ENCODE results near the gene CACNA1F. TPM values are rescaled to one million over a fixed set of nuclear protein-coding genes. Genes with fewer than 3 reads are reported as not detected.

Gene CACNA1F
- total RNA-seq, 1 donor from 2014 or later = 0.47 TPM

DNA sequence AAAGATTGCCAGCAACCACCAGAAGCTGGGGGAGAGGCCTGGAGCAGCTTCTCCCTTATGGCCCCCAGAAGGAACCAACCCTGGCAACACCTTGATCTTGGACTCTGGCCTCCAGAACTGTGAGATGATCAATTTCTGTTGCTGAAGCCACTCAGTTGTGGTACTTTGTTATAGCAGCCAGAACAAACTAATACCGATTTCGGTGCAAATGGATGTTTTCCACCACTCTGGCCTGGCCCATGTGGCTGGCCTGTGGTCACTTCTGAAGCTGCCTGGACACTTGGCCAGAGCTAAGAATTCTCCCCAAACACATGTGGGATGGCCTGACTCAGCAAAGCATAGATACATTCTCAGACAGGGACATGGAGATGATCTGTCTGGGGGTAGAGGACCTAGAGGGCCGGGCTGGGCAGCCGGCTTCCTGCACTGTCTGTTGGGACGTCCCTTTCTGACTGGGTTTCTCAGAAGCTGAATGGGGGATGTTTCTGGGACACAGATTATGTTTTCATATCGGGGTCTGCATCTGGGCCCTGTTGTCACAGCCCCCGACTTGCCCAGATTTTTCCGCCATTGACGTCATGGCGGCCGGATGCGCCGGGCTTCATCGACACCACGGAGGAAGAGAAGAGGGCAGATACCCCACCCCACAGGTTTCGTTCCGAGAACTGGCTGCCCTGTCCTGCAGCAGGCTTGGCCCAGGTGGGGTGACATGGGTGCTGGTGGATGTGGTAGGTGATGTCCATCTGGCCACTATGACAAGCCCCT is 27.3 kb upstream of the CACNA1F start:
- H3K27ac Mint-ChIP-seq (ENCODE audit: unreplicated experiment) = no peak overlapping the region
- DNase-seq = no peak
- no peaks in the 10 kb centered on the region for H3K36me3 Mint-ChIP-seq (ENCODE audit: unreplicated experiment)
- no peaks in the 10 kb centered on the region for H3K27me3 Mint-ChIP-seq (ENCODE audit: unreplicated experiment)
- H3K4me3 Mint-ChIP-seq (ENCODE audit: unreplicated experiment) = no peak overlapping the region
- no peaks in the 10 kb centered on the region for H3K4me1 Mint-ChIP-seq (ENCODE audit: low read depth, unreplicated experiment)
- TF ChIP-seq, protein P1, sequence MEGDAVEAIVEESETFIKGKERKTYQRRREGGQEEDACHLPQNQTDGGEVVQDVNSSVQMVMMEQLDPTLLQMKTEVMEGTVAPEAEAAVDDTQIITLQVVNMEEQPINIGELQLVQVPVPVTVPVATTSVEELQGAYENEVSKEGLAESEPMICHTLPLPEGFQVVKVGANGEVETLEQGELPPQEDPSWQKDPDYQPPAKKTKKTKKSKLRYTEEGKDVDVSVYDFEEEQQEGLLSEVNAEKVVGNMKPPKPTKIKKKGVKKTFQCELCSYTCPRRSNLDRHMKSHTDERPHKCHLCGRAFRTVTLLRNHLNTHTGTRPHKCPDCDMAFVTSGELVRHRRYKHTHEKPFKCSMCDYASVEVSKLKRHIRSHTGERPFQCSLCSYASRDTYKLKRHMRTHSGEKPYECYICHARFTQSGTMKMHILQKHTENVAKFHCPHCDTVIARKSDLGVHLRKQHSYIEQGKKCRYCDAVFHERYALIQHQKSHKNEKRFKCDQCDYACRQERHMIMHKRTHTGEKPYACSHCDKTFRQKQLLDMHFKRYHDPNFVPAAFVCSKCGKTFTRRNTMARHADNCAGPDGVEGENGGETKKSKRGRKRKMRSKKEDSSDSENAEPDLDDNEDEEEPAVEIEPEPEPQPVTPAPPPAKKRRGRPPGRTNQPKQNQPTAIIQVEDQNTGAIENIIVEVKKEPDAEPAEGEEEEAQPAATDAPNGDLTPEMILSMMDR (IDR thresholded peaks at IDR 0.05; ENCODE audit: partially characterized antibody, unreplicated experiment) = no peak
- H3K9me3 Mint-ChIP-seq (ENCODE audit: unreplicated experiment) = peaks cover 5% of the 10 kb centered on the region

DNA sequence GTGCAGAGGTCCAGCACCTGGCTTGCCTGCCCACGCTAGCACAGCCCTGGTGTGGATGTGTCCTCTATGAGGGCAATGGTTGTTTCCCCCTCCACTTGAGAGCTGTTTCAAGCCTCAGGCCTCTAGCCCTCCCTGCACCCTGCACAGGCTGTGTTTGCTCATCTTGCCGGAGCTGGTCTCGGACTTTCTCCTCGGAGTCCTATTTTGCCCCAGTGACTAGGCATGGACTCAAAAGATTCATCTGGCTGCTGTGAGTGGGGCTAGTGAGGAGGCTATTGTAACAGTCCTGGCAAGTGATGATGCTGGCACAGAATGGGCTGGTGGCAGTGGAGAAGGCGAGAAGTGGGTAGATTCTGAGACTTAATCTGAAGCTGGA is 25.6 kb upstream of the CACNA1F start:
- Mint-ChIP-seq H3K27me3 (ENCODE audit: unreplicated experiment) (no peaks in the 10 kb centered on the region), H3K27ac (ENCODE audit: unreplicated experiment) (no peak overlapping the region), H3K9me3 (ENCODE audit: unreplicated experiment) (peaks cover 5% of the 10 kb centered on the region), H3K4me3 (ENCODE audit: unreplicated experiment) (no peak overlapping the region), H3K4me1 (ENCODE audit: low read depth, unreplicated experiment) (no peaks in the 10 kb centered on the region), H3K36me3 (ENCODE audit: unreplicated experiment) (no peaks in the 10 kb centered on the region)
- TF ChIP-seq, protein P1 (IDR thresholded peaks at IDR 0.05; ENCODE audit: partially characterized antibody, unreplicated experiment) = no peak
- no peak for DNase-seq

DNA sequence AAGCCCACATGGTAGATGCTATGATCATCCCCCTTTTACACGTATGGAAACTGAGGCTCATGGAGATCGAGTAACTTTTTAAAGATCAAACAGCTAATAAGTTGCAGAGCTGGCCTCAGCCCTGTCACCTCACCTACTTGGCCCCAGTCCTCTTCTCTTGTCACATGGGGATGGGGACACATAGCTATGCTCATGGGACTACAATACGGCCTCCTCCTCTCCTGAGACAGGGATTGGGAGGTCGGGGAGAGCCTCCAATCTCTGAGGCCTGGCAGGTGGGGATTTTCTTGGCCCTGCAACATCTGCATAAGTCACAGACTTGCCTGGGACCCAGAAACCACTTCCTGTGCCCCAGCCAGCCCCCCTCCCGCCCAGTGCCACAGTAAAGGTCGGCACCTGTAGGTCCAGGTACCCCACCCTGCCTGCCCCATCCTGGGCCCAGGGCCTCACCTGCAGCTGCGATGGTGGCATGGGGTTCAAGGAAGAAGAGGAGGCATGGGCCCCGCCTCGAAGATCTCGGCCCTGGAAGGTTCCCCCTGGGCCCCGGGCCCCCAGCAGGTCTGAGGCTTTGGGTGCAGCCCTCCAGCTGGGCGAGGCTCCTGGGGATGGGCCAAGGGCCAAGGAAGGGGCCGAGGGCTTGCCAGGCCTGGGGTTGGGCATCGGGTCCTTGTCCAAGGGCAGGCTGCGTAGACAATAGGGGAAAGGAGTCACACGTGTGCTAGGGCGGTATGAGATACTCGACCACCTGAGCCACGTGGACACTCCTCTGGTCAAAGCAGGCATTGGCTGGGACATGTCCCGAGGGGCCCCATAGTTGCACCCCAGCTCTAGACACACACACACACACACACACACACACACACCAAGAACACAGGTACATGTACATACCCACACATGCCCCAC is 25.0 kb upstream of the CACNA1F start:
- no peak overlapping the region for H3K4me3 Mint-ChIP-seq (ENCODE audit: unreplicated experiment)
- peaks cover 5% of the 10 kb centered on the region for H3K9me3 Mint-ChIP-seq (ENCODE audit: unreplicated experiment)
- TF ChIP-seq, protein P1 (IDR thresholded peaks at IDR 0.05; ENCODE audit: partially characterized antibody, unreplicated experiment) = no peak
- no peak overlapping the region for H3K27ac Mint-ChIP-seq (ENCODE audit: unreplicated experiment)
- no peaks in the 10 kb centered on the region for H3K4me1 Mint-ChIP-seq (ENCODE audit: low read depth, unreplicated experiment)
- no peaks in the 10 kb centered on the region for H3K27me3 Mint-ChIP-seq (ENCODE audit: unreplicated experiment)
- H3K36me3 Mint-ChIP-seq (ENCODE audit: unreplicated experiment) = no peaks in the 10 kb centered on the region
- DNase-seq = no peak

DNA sequence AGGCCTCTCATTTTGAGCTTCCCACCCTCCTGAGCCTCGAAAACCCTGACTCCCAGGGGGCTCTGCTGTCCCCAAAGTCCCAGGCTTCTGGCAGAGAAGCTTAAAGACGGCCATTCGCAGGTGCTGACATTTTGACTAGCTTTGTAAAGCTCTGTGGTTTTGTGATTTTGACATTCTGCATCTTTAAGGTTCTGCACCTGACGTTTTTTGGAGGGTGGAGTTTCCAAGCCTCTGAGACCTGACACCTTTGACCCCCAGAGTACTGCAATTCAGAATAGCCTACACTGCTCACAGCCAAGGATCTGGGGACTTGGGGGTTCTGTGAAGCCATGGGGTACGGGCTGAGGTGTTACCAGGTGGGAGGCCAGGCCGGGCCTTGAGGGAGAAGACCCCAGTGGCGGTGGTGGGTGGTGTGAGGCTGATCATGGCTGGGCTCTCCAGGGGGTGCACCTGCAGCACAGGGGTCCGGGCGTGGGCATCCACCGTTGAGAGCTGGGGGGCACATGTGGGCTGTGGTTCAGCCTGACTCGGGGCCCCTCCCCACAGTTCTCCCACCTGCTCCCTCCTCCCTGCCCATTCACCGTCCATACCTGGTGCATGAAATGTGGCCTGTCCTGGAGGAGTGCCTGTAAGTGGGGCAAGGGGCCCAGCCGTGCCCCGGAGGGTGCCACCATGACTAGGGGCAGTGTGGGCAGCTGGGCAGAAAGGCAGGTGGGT is 24.1 kb upstream of the CACNA1F start:
- DNase-seq = no peak
- Mint-ChIP-seq H3K36me3 (ENCODE audit: unreplicated experiment) (no peaks in the 10 kb centered on the region), H3K27ac (ENCODE audit: unreplicated experiment) (no peak overlapping the region), H3K4me3 (ENCODE audit: unreplicated experiment) (no peak overlapping the region), H3K9me3 (ENCODE audit: unreplicated experiment) (peaks cover 5% of the 10 kb centered on the region), H3K27me3 (ENCODE audit: unreplicated experiment) (peaks cover 3% of the 10 kb centered on the region), H3K4me1 (ENCODE audit: low read depth, unreplicated experiment) (no peaks in the 10 kb centered on the region)
- TF ChIP-seq, protein P1 (IDR thresholded peaks at IDR 0.05; ENCODE audit: partially characterized antibody, unreplicated experiment) = no peak

All from glutamatergic neuron (in vitro differentiated cells).